GM21717 (cell line): ENCODE measurements around the gene ASPRV1.

Experiments used
- ATAC-seq: cut with Tn5 transposase; IDR thresholded peaks from one replicate; pipeline ENCODE4 v1.9.1; 2021; ENCODE audit warnings: mild to moderate bottlenecking, moderate library complexity; ENCODE audit not compliant: unreplicated experiment

Gene ASPRV1

GRCh38 chr2:69943843-69944525 lies 17.4 kb downstream of the ASPRV1 start:
- no peak for ATAC-seq

GRCh38 chr2:69943000-69943842 lies 18.2 kb downstream of the ASPRV1 start:
- no peak for ATAC-seq

GRCh38 chr2:69940691-69941090 lies 20.7 kb downstream of the ASPRV1 start:
- no peak for ATAC-seq

- ATAC-seq, result no peak
Measured at GRCh38 chr2:69939722-69940121, 21.7 kb downstream of the ASPRV1 start.

GRCh38 chr2:69937968-69938367 lies 23.5 kb downstream of the ASPRV1 start:
- no peak for ATAC-seq

GRCh38 chr2:69936906-69937305 lies 24.5 kb downstream of the ASPRV1 start:
- ATAC-seq, result no peak

- no peak for ATAC-seq
Measured at GRCh38 chr2:69935011-69935410, 26.4 kb downstream of the ASPRV1 start.

GRCh38 chr2:69934614-69934908 lies 26.9 kb downstream of the ASPRV1 start:
- no peak for ATAC-seq

GRCh38 chr2:69933839-69934613 lies 27.4 kb downstream of the ASPRV1 start:
- ATAC-seq, result no peak

GRCh38 chr2:69933254-69933828 lies 28.1 kb downstream of the ASPRV1 start:
- ATAC-seq, result no peak

- ATAC-seq, result no peak
Measured at GRCh38 chr2:69932596-69932922, 28.9 kb downstream of the ASPRV1 start.

GRCh38 chr2:69931832-69932595 lies 29.4 kb downstream of the ASPRV1 start:
- no peak for ATAC-seq

GRCh38 chr2:69926849-69927515 lies 34.4 kb downstream of the ASPRV1 start:
- no peak for ATAC-seq

- no peak for ATAC-seq
Measured at GRCh38 chr2:69923116-69923515, 38.3 kb downstream of the ASPRV1 start.

GRCh38 chr2:69918401-69918800 lies 43.0 kb downstream of the ASPRV1 start:
- ATAC-seq, result no peak

GRCh38 chr2:69917852-69918251 lies 43.6 kb downstream of the ASPRV1 start:
- no peak for ATAC-seq

- no peak for ATAC-seq
Measured at GRCh38 chr2:69916106-69916505, 45.3 kb downstream of the ASPRV1 start.

- peak; percentile 4 for ATAC-seq
Measured at GRCh38 chr2:69914950-69915945, 46.2 kb downstream of the ASPRV1 start, which contains the start of gene MXD1. Gene MXD1, plus strand, starts transcription at chr2:69915109. Its CDS starts 222 bp downstream, at chr2:69915331.
